Activated naive CD8-positive, alpha-beta T cell treated with anti-CD3 and anti-CD28 coated beads, Interleukin-2, amount 50 U/mL, for 24 hours (primary cell): ENCODE results near the gene PARP6.

Source experiments
- ATAC-seq: fragments of 150-1000 bp; cut with Tn5 transposase; one replicate; pipeline ENCODE4 v1.10.0; 2021
- DNase-seq: peaks from one replicate; pipeline ENCODE4 v3.0.0; 2021
- H3K27ac Mint-ChIP-seq: one replicate; pipeline ENCODE4 v1.8.0; 2021; ENCODE audit warnings: mild to moderate bottlenecking, mixed read lengths
- H3K27me3 Mint-ChIP-seq: one replicate; pipeline ENCODE4 v1.8.0; 2021; ENCODE audit warnings: mixed read lengths
- H3K36me3 Mint-ChIP-seq: one replicate; pipeline ENCODE4 v1.8.0; 2021; ENCODE audit warnings: low read depth, mixed read lengths
- H3K4me1 Mint-ChIP-seq: one replicate; pipeline ENCODE4 v1.8.0; 2021; ENCODE audit warnings: mixed read lengths
- H3K4me3 Mint-ChIP-seq: one replicate; pipeline ENCODE4 v1.8.0; 2021; ENCODE audit warnings: mild to moderate bottlenecking, moderate library complexity, mixed read lengths
- H3K9me3 Mint-ChIP-seq: one replicate; pipeline ENCODE4 v1.8.0; 2021; ENCODE audit warnings: mixed read lengths

The PARP6 gene

GRCh38 chr15:72249142-72249810 is 23.1 kb downstream of the PARP6 start:
- Mint-ChIP-seq H3K4me3 (no peak overlapping the region), H3K27ac (peak overlapping the region; percentile 20)

DNA sequence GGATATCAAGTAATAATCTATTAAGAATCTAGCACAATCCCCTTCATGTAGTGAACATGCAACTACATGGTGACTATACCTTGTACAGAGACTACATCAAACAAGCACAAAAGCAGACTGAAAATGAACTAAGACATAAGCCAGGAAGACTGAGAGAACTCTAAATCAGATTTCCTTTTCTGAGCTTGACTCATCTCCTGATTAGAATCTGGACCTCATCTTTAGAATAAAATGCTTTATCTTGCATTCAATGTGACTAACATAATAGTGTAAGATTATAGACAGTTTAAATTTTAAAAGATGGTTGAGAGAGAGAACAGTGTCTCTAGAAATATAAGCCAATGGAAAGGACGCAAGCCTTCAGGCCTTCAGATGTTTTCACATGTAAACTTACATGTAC is 23.8 kb downstream of the PARP6 start:
- peaks cover 3% of the 10 kb centered on the region for H3K4me1 Mint-ChIP-seq
- H3K27ac Mint-ChIP-seq: no peak overlapping the region
- DNase-seq (no peak), ATAC-seq (no peak)
- H3K27me3 Mint-ChIP-seq: no peaks in the 10 kb centered on the region
- H3K9me3 Mint-ChIP-seq: no peaks in the 10 kb centered on the region
- H3K4me3 Mint-ChIP-seq: no peak overlapping the region
- peaks cover 51% of the 10 kb centered on the region for H3K36me3 Mint-ChIP-seq

More at GRCh38 chr15:72249142-72249810, 23.1 kb downstream of the PARP6 start:
- Mint-ChIP-seq H3K4me1 (peaks cover 3% of the 10 kb centered on the region), H3K36me3 (peaks cover 51% of the 10 kb centered on the region), H3K9me3 (no peaks in the 10 kb centered on the region), H3K27me3 (no peaks in the 10 kb centered on the region)
- DNase-seq (no peak), ATAC-seq (no peak)

- Mint-ChIP-seq H3K36me3 (peaks cover 34% of the 10 kb centered on the region), H3K27me3 (no peaks in the 10 kb centered on the region), H3K9me3 (no peaks in the 10 kb centered on the region), H3K4me1 (peaks cover 19% of the 10 kb centered on the region), H3K27ac (peak overlapping the region; percentile 12), H3K4me3 (no peak overlapping the region)
- no peak for ATAC-seq
- DNase-seq: no peak
Observed at GRCh38 chr15:72242775-72243370, 29.5 kb downstream of the PARP6 start.

DNA sequence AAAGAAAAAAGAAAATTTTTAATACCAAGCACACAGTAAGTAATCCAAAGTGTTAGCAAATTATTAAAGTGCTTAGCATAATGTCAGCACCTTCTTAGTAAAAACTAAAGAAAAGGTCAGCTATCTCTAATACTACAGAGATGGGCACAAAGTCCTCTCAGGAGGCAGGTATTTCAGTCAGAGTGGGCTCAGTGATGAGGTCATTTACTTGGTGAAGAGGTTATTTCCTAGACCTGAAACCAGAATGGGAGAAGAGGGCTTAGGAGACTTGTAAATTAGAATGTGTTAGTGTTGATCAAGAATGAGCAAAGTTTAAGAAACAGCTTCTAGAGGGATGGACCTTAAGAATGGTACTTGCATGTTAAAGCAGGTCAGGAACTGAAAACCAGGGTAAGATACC is 32.7 kb downstream of the PARP6 start:
- Mint-ChIP-seq H3K9me3 (no peaks in the 10 kb centered on the region), H3K36me3 (peaks cover 28% of the 10 kb centered on the region), H3K27me3 (peaks cover 3% of the 10 kb centered on the region), H3K4me3 (no peak overlapping the region), H3K27ac (peak overlapping the region; percentile 12), H3K4me1 (peaks cover 38% of the 10 kb centered on the region)
- ATAC-seq (no peak), DNase-seq (no peak)

DNA sequence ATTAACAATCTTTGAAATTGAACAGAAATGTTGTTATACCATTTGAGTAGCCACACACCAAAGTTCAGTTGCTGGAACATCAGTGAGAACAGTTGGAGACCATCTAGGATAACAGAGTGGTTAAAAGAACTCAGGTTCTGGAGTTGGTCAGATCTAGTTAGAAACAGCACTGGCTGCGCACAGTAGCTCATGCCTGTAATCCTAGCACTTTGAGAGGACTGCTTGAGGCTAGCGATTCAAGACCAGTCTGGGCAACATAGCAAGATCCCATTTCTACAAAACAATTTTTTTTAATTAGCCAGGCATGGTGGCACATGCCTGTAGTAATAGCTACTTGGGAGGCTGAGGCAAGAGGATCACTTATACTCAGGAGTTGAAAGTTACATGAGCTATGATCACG is 33.8 kb downstream of the PARP6 start:
- H3K4me1 Mint-ChIP-seq: peaks cover 40% of the 10 kb centered on the region
- H3K36me3 Mint-ChIP-seq: peaks cover 21% of the 10 kb centered on the region
- DNase-seq (no peak), ATAC-seq (no peak)
- peak overlapping the region; percentile 36 for H3K27ac Mint-ChIP-seq
- H3K27me3 Mint-ChIP-seq: peaks cover 3% of the 10 kb centered on the region
- H3K4me3 Mint-ChIP-seq: no peak overlapping the region
- no peaks in the 10 kb centered on the region for H3K9me3 Mint-ChIP-seq

DNA sequence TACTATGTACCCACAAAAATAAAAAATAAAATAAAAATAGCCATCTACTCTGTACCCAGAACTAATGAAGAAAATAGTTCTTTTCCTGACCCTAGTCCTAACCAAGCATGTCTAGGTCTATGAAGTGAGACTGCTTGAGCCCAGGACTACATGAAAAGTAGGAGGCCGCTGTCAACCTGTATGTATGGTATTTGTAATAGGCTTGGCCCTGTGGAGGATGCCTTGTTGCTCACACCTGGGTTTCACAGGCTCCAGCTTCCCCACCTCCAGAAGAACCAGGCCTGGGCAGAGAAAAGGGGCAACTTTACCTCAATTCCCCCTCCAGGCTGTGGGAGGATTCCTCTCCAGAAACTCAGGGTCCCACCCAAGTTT is 34.5 kb downstream of the PARP6 start:
- DNase-seq: no peak
- peak; percentile 34 for ATAC-seq
- peak overlapping the region; percentile 100 for H3K27ac Mint-ChIP-seq
- peaks cover 3% of the 10 kb centered on the region for H3K27me3 Mint-ChIP-seq
- H3K4me1 Mint-ChIP-seq: peaks cover 43% of the 10 kb centered on the region
- H3K36me3 Mint-ChIP-seq: peaks cover 21% of the 10 kb centered on the region
- H3K4me3 Mint-ChIP-seq: peak overlapping the region; percentile 81
- no peaks in the 10 kb centered on the region for H3K9me3 Mint-ChIP-seq

GRCh38 chr15:72237029-72237852 is 35.1 kb downstream of the PARP6 start:
- ATAC-seq (peak; percentile 92), DNase-seq (peak; percentile 79)
- peaks cover 3% of the 10 kb centered on the region for H3K27me3 Mint-ChIP-seq
- H3K4me3 Mint-ChIP-seq: peak overlapping the region; percentile 81
- no peaks in the 10 kb centered on the region for H3K9me3 Mint-ChIP-seq
- H3K27ac Mint-ChIP-seq: peak overlapping the region; percentile 100
- peaks cover 49% of the 10 kb centered on the region for H3K4me1 Mint-ChIP-seq
- peaks cover 16% of the 10 kb centered on the region for H3K36me3 Mint-ChIP-seq

DNA sequence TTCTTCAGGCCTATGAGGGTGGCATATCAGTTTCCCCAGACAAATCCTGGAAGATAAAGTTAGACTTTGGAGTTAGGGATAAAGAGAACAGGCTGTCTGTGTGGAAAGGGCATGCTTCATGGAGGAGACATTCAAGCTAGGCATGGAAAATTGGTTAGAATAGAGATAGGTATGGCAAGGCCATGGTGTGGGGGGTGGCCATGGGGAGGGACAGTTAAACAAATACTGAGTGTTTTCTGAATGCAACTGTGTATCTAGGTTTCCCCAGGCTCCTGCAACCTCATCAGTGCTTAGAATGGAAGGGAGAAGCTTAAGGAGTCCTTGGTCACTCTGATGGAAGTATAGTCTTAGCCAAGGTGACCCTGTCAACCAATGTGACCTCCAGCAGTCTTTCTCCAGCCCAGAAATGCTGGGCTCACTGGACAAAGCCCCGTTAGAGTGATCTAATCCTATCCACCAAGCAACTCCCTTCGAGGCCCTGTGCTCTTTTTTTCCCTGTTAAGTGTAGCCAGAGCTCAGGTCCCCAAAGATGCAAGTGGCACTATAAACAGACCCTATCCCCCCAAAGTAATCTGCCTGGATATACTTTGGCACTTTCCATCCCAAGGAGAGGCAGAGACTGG is 35.9 kb downstream of the PARP6 start:
- Mint-ChIP-seq H3K27ac (peak overlapping the region; percentile 100), H3K4me3 (peak overlapping the region; percentile 81)

GRCh38 chr15:72235298-72235697 is 37.1 kb downstream of the PARP6 start:
- ATAC-seq (no peak), DNase-seq (no peak)
- Mint-ChIP-seq H3K27ac (no peak overlapping the region), H3K27me3 (peaks cover 3% of the 10 kb centered on the region), H3K4me1 (peaks cover 59% of the 10 kb centered on the region), H3K36me3 (peaks cover 11% of the 10 kb centered on the region), H3K4me3 (no peak overlapping the region), H3K9me3 (no peaks in the 10 kb centered on the region)

More for the DNA sequence above, 35.9 kb downstream of the PARP6 start:
- no peak for DNase-seq
- peaks cover 3% of the 10 kb centered on the region for H3K27me3 Mint-ChIP-seq
- H3K36me3 Mint-ChIP-seq: peaks cover 14% of the 10 kb centered on the region
- no peaks in the 10 kb centered on the region for H3K9me3 Mint-ChIP-seq
- no peak for ATAC-seq
- peaks cover 55% of the 10 kb centered on the region for H3K4me1 Mint-ChIP-seq

DNA sequence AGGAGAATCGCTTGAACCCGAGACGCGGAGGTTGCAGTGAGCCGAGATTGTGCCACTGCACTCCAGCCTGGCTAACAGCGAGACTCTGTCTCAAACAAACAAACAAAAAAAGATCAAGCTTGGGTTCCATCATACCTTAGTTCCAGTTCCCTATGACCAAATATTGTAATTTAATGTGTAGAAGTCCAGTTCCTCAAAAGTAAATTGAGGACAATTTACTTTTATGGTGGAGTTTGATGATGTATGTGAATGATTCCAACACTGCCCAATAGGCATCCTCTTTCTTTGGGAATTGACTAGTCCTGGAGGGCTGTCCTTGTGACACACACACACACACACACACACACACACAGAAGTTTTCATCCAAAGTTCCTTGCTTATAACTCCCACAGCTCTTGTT is 38.6 kb downstream of the PARP6 start:
- ATAC-seq: no peak

DNA sequence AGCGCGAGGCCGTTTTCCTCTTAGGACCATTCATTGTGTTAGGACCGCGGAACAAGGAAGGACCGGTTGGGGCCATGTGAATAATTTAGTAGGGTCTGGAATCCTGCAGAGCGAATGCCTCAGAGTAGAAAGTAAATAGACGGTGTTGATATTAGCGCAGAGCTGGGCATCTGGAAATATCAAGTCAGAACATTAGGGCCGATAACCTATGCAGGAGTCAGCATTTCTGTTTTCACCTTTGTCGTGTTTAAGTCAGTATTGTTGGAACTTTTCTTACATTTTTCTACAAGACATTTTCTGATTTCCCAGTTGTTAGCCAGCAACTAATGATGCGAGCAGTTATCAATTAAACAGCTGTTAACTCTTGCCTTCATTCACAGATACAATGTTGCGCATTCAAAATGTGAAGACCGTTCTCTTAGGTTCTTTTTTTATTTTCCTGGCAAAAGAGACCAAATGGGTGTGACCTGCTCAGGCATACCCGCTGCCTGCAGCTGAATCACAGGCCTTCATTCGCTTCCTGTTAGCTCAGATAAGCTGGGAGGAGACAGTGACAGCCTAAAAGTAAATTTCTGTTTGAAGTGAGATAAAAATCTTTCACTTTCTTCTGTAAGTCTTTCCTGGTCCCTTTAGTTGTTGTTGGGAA is 40.4 kb downstream of the PARP6 start:
- Mint-ChIP-seq H3K9me3 (no peaks in the 10 kb centered on the region), H3K4me1 (peaks cover 51% of the 10 kb centered on the region), H3K36me3 (peaks cover 30% of the 10 kb centered on the region), H3K27ac (peak overlapping the region; percentile 99), H3K4me3 (peak overlapping the region; percentile 100), H3K27me3 (no peaks in the 10 kb centered on the region)
- no peak for ATAC-seq
- DNase-seq: peak; percentile 40

More for the DNA sequence above, 38.6 kb downstream of the PARP6 start:
- H3K27ac Mint-ChIP-seq: no peak overlapping the region
- peaks cover 17% of the 10 kb centered on the region for H3K36me3 Mint-ChIP-seq
- H3K9me3 Mint-ChIP-seq: no peaks in the 10 kb centered on the region
- peaks cover 56% of the 10 kb centered on the region for H3K4me1 Mint-ChIP-seq
- H3K27me3 Mint-ChIP-seq: peaks cover 3% of the 10 kb centered on the region
- no peak overlapping the region for H3K4me3 Mint-ChIP-seq
- DNase-seq: no peak

DNA sequence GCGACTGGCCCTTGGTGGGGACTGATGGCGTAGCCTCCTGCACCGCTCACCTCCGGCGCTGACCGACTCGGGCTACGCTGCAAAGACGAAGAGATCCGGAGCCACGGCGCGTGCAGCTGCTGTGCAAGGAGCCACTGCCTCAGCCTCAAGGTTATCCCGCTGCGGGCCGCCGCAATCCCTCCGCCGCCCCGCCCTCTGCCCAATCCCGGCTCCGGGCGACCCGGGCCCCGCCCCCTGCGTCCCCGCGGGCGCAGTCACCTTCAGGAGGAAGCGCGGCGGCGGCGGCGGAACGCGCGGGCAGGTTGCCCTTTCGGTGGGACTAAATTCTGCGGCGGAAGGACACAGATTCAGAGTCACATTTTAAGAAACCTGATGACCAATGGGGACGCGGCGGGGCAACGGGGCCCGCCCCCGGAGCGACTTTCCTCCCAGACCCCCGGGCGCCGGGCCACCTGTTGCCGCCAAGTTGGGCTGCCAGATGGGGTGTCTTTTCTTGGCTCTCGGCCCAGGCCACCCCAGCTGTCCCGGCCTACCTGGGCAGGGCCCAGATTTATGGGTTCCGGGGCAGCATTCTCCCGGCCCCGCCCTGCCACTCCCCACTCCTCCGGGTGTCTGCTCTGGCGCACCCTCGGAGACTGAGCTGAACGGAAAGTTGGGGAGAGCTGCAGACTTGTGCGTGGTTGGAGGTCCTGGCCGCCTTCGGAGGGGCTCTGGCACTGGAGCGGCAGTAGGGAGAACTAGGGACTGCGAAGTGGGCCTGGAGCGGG is 41.1 kb downstream of the PARP6 start, which contains the start of gene PKM:
TSS of gene PKM (minus strand) at position 125 of the 767 bp plus-strand sequence. CDS start 12,093 bp downstream, outside the sequence.
- Mint-ChIP-seq H3K36me3 (peaks cover 36% of the 10 kb centered on the region), H3K4me3 (peak within 1 kb of the TSS; percentile 100), H3K4me1 (peaks cover 50% of the 10 kb centered on the region), H3K27me3 (no peaks in the 10 kb centered on the region), H3K9me3 (no peaks in the 10 kb centered on the region), H3K27ac (peak within 1 kb of the TSS; percentile 99)
- ATAC-seq (peak; percentile 34), DNase-seq (peak; percentile 99)

DNA sequence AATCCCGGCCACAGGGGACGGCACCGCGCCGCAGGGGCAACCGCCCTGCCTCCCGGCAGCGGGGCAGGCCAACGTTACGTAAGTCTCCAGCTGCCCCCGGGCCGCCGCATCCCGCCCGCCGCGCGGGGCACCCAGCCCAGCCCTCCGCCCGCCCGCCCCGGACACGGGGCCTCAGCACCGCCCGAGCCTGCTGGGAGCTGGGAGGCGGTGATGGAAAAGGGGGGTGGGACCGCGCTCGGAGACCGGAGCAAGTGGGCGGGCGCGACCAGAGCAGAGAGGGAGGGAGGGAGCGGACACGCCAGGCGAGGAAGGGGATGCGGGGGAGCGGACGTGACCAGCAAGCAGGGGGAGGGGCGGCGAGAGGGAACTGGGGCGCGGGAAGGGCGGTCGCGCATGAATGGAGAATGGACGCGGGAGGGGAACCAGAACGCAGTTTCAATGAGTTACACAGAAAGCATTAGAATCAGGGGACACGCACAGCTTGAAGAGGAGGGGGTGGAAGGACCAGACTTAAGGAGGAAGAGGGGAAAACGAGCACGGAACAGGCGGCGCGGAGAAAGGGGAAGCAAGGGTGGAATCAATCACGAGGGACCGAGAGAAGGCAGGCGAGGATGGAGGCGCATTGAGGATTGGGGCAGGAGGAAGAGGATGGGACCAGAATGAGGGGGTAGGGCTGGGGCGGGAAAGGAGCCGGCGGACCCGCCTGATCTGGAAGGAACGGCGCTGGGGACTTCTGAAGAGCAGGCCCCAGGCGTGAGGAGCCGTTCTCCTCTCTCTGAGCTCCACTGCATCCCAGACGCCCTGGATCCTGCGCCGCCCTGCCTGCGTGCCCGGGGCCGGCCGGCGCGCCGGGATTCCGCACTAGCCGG is 41.9 kb downstream of the PARP6 start:
- Mint-ChIP-seq H3K4me1 (peaks cover 56% of the 10 kb centered on the region), H3K27ac (peak overlapping the region; percentile 99)

More for the DNA sequence above, 41.9 kb downstream of the PARP6 start:
- no peaks in the 10 kb centered on the region for H3K9me3 Mint-ChIP-seq
- H3K36me3 Mint-ChIP-seq: peaks cover 44% of the 10 kb centered on the region
- ATAC-seq (peak; percentile 12), DNase-seq (peak; percentile 94)
- peak overlapping the region; percentile 100 for H3K4me3 Mint-ChIP-seq
- H3K27me3 Mint-ChIP-seq: no peaks in the 10 kb centered on the region
